NB4 (cell line): ENCODE data around the gene ZNF808.
"Not testable (repeated sequence)": the region's sequence is repeated elsewhere in the genome, so short reads cannot be mapped to it uniquely, and the experiment has no call there.

ENCODE experiments used
- MYC ChIP-seq: IDR thresholded peaks from 2 replicates; pipeline ENCODE4 v1.6.1; 2011; ENCODE audit warnings: low read depth, low read length
- POLR2A ChIP-seq: IDR thresholded peaks from 2 replicates; pipeline ENCODE4 v1.6.1; 2011; ENCODE audit warnings: mild to moderate bottlenecking; ENCODE audit not compliant: insufficient read length; ENCODE audit errors: extremely low read depth
- TF ChIP-seq, protein P1 (sequence below): IDR thresholded peaks from one replicate; pipeline ENCODE4 v1.5.1; 2012; ENCODE audit warnings: low read depth, low read length
- TF ChIP-seq, protein P2 (sequence below): IDR thresholded peaks from 2 replicates; pipeline ENCODE4 v1.6.1; 2011; ENCODE audit warnings: low read depth, low read length

DNA sequence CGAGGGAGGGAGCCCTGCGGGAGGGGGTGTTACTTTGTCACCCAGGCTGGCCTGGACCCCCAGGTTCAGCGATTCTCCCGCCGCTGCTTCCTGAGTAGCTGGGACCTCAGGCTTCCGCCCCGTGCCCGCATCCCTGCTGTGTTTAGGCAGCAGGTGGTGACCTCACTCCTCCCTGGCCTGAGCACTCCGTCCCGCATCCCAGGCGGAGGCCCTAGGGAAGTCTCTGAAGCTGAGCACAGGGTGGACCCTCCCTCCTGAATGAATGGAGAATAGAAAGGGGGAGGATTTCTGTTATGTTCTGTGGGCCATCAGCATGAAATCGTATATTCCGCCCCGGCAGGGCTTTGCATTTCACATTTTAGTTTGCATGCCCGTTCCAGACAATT is 7.9 kb downstream of the ZNF808 start:
- TF ChIP-seq, protein P1, sequence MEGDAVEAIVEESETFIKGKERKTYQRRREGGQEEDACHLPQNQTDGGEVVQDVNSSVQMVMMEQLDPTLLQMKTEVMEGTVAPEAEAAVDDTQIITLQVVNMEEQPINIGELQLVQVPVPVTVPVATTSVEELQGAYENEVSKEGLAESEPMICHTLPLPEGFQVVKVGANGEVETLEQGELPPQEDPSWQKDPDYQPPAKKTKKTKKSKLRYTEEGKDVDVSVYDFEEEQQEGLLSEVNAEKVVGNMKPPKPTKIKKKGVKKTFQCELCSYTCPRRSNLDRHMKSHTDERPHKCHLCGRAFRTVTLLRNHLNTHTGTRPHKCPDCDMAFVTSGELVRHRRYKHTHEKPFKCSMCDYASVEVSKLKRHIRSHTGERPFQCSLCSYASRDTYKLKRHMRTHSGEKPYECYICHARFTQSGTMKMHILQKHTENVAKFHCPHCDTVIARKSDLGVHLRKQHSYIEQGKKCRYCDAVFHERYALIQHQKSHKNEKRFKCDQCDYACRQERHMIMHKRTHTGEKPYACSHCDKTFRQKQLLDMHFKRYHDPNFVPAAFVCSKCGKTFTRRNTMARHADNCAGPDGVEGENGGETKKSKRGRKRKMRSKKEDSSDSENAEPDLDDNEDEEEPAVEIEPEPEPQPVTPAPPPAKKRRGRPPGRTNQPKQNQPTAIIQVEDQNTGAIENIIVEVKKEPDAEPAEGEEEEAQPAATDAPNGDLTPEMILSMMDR = not testable (repeated sequence)
- TF ChIP-seq, protein P2, sequence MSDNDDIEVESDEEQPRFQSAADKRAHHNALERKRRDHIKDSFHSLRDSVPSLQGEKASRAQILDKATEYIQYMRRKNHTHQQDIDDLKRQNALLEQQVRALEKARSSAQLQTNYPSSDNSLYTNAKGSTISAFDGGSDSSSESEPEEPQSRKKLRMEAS = not testable (repeated sequence)
- not testable (repeated sequence) for TF ChIP-seq POLR2A, MYC
